Karpas-422 (cell line): Measurements from ENCODE around the gene USP47. TPM values are rescaled to one million over a fixed set of nuclear protein-coding genes. Genes with fewer than 3 reads are reported as not detected.

Experiments used
- DNase-seq: peaks from one replicate; pipeline ENCODE4 v3.0.0-alpha.2; 2015
- H2AFZ ChIP-seq: fragments of 200-600 bp; sonication (generic); 2 replicates; pipeline ENCODE4 v1.6.1; 2014; ENCODE audit warnings: antibody characterized with exemption, low read length, mixed read lengths
- H3K27ac ChIP-seq: fragments of 200-600 bp; sonication (generic); 2 replicates; pipeline ENCODE4 v1.5.1; 2014; ENCODE audit warnings: mild to moderate bottlenecking, low read length, moderate library complexity
- H3K27me3 ChIP-seq: fragments of 200-600 bp; sonication (generic); 2 replicates; pipeline ENCODE4 v1.6.1; 2014; ENCODE audit warnings: low read length, mixed read lengths
- H3K36me3 ChIP-seq: fragments of 200-600 bp; sonication (generic); 2 replicates; pipeline ENCODE4 v1.6.1; 2014; ENCODE audit warnings: low read length, mixed read lengths; ENCODE audit not compliant: insufficient read depth
- H3K4me1 ChIP-seq: fragments of 200-600 bp; sonication (generic); 2 replicates; pipeline ENCODE4 v1.6.1; 2014; ENCODE audit warnings: mild to moderate bottlenecking, low read length, mixed read lengths
- H3K4me2 ChIP-seq: fragments of 200-600 bp; sonication (generic); 2 replicates; pipeline ENCODE4 v1.6.1; 2014; ENCODE audit warnings: low read length, low read depth, mild to moderate bottlenecking; ENCODE audit not compliant: poor library complexity, severe bottlenecking
- H3K4me3 ChIP-seq: fragments of 200-600 bp; sonication (generic); 2 replicates; pipeline ENCODE4 v1.5.1; 2014; ENCODE audit warnings: mild to moderate bottlenecking, antibody characterized with exemption, low read length, mixed read lengths
- H3K79me2 ChIP-seq: fragments of 200-600 bp; sonication (generic); 2 replicates; pipeline ENCODE4 v1.6.1; 2014; ENCODE audit warnings: mild to moderate bottlenecking, low read length, mixed read lengths
- H3K9ac ChIP-seq: fragments of 200-600 bp; sonication (generic); 2 replicates; pipeline ENCODE4 v1.6.0; 2014; ENCODE audit warnings: low read length
- H3K9me2 ChIP-seq: fragments of 200-600 bp; sonication (generic), shearing (Covaris generic); replicated peaks from 2 replicates; pipeline ENCODE4 v1.6.0; 2014; ENCODE audit warnings: mild to moderate bottlenecking, low read length, moderate library complexity; ENCODE audit not compliant: insufficient read depth
- H3K9me3 ChIP-seq: fragments of 300-700, 200-600 bp; sonication (generic); 2 replicates; pipeline ENCODE4 v1.6.1; 2014; ENCODE audit warnings: low read length, mixed read lengths
- H4K20me1 ChIP-seq: fragments of 200-600 bp; sonication (generic); 2 replicates; pipeline ENCODE4 v1.6.1; 2014; ENCODE audit warnings: mild to moderate bottlenecking, antibody characterized with exemption, low read length, low read depth; ENCODE audit not compliant: insufficient read depth
- total RNA-seq: library from RNA; depleted of rRNA; stranded (reverse); fragments of >200 nt; shearing (Covaris generic); gene quantifications from 2 replicates; pipeline ENCODE4 v1.2.3, GENCODE V29; 2014; ENCODE audit warnings: low replicate concordance

USP47 gene
- total RNA-seq, 1 experiment from 2014 or later, result 61.2 TPM

GRCh38 chr11:11963842-11964773 is 122.3 kb downstream of the USP47 start:
- H3K27me3 ChIP-seq, result no peaks in the 10 kb centered on the region
- no peak overlapping the region for H3K4me2 ChIP-seq
- H3K9me2 ChIP-seq, result no peaks in the 10 kb centered on the region
- no peaks in the 10 kb centered on the region for H3K4me1 ChIP-seq
- H3K4me3 ChIP-seq, result no peak overlapping the region
- no peak overlapping the region for H3K9ac ChIP-seq
- no peaks in the 10 kb centered on the region for H4K20me1 ChIP-seq
- no peak overlapping the region for H2AFZ ChIP-seq
- H3K79me2 ChIP-seq, result no peaks in the 10 kb centered on the region
- H3K27ac ChIP-seq, result no peak overlapping the region
- no peak for DNase-seq
- H3K9me3 ChIP-seq, result no peaks in the 10 kb centered on the region
- no peaks in the 10 kb centered on the region for H3K36me3 ChIP-seq

GRCh38 chr11:11964774-11965150 is 123.0 kb downstream of the USP47 start:
- Histone ChIP-seq H3K9ac (no peak overlapping the region), H4K20me1 (no peaks in the 10 kb centered on the region), H3K27me3 (no peaks in the 10 kb centered on the region), H3K9me2 (no peaks in the 10 kb centered on the region), H3K4me3 (no peak overlapping the region), H3K27ac (no peak overlapping the region), H3K36me3 (no peaks in the 10 kb centered on the region), H3K79me2 (no peaks in the 10 kb centered on the region), H2AFZ (no peak overlapping the region), H3K4me2 (no peak overlapping the region), H3K9me3 (no peaks in the 10 kb centered on the region), H3K4me1 (no peaks in the 10 kb centered on the region)
- DNase-seq, result no peak

- H3K4me3 ChIP-seq, result no peak overlapping the region
- H2AFZ ChIP-seq, result no peak overlapping the region
- no peaks in the 10 kb centered on the region for H3K9me2 ChIP-seq
- no peaks in the 10 kb centered on the region for H3K9me3 ChIP-seq
- no peaks in the 10 kb centered on the region for H3K79me2 ChIP-seq
- H3K27ac ChIP-seq, result no peak overlapping the region
- no peaks in the 10 kb centered on the region for H3K27me3 ChIP-seq
- H3K4me1 ChIP-seq, result no peaks in the 10 kb centered on the region
- H3K36me3 ChIP-seq, result no peaks in the 10 kb centered on the region
- no peak for DNase-seq
- H3K4me2 ChIP-seq, result no peak overlapping the region
- no peaks in the 10 kb centered on the region for H4K20me1 ChIP-seq
- no peak overlapping the region for H3K9ac ChIP-seq
Measured at GRCh38 chr11:11965192-11965591, 123.4 kb downstream of the USP47 start.

GRCh38 chr11:11965656-11966353 is 124.0 kb downstream of the USP47 start:
- H2AFZ ChIP-seq, result no peak overlapping the region
- H3K27me3 ChIP-seq, result no peaks in the 10 kb centered on the region
- no peaks in the 10 kb centered on the region for H3K9me2 ChIP-seq
- H3K27ac ChIP-seq, result no peak overlapping the region
- H3K79me2 ChIP-seq, result no peaks in the 10 kb centered on the region
- no peak overlapping the region for H3K9ac ChIP-seq
- H4K20me1 ChIP-seq, result no peaks in the 10 kb centered on the region
- no peak overlapping the region for H3K4me3 ChIP-seq
- no peak overlapping the region for H3K4me2 ChIP-seq
- H3K36me3 ChIP-seq, result no peaks in the 10 kb centered on the region
- H3K4me1 ChIP-seq, result no peaks in the 10 kb centered on the region
- H3K9me3 ChIP-seq, result no peaks in the 10 kb centered on the region
- no peak for DNase-seq

GRCh38 chr11:11966354-11966741 is 124.6 kb downstream of the USP47 start:
- no peaks in the 10 kb centered on the region for H3K9me2 ChIP-seq
- DNase-seq, result no peak
- no peaks in the 10 kb centered on the region for H3K27me3 ChIP-seq
- no peak overlapping the region for H3K4me3 ChIP-seq
- no peaks in the 10 kb centered on the region for H3K79me2 ChIP-seq
- no peak overlapping the region for H3K27ac ChIP-seq
- no peak overlapping the region for H2AFZ ChIP-seq
- H3K36me3 ChIP-seq, result no peaks in the 10 kb centered on the region
- no peak overlapping the region for H3K4me2 ChIP-seq
- H3K4me1 ChIP-seq, result no peaks in the 10 kb centered on the region
- no peaks in the 10 kb centered on the region for H3K9me3 ChIP-seq
- H3K9ac ChIP-seq, result no peak overlapping the region
- H4K20me1 ChIP-seq, result no peaks in the 10 kb centered on the region

GRCh38 chr11:11966826-11967668 is 125.3 kb downstream of the USP47 start:
- H4K20me1 ChIP-seq, result no peaks in the 10 kb centered on the region
- H3K4me3 ChIP-seq, result no peak overlapping the region
- H3K79me2 ChIP-seq, result no peaks in the 10 kb centered on the region
- H3K9me2 ChIP-seq, result no peaks in the 10 kb centered on the region
- H3K27ac ChIP-seq, result no peak overlapping the region
- H3K9me3 ChIP-seq, result no peaks in the 10 kb centered on the region
- H3K4me2 ChIP-seq, result no peak overlapping the region
- no peaks in the 10 kb centered on the region for H3K27me3 ChIP-seq
- DNase-seq, result peak; percentile 88
- no peaks in the 10 kb centered on the region for H3K4me1 ChIP-seq
- H2AFZ ChIP-seq, result no peak overlapping the region
- H3K36me3 ChIP-seq, result no peaks in the 10 kb centered on the region
- no peak overlapping the region for H3K9ac ChIP-seq

- no peaks in the 10 kb centered on the region for H4K20me1 ChIP-seq
- H3K27me3 ChIP-seq, result no peaks in the 10 kb centered on the region
- H3K9me3 ChIP-seq, result no peaks in the 10 kb centered on the region
- H3K79me2 ChIP-seq, result no peaks in the 10 kb centered on the region
- no peak overlapping the region for H3K9ac ChIP-seq
- H3K4me1 ChIP-seq, result no peaks in the 10 kb centered on the region
- no peak for DNase-seq
- H2AFZ ChIP-seq, result no peak overlapping the region
- H3K27ac ChIP-seq, result no peak overlapping the region
- H3K4me3 ChIP-seq, result no peak overlapping the region
- no peak overlapping the region for H3K4me2 ChIP-seq
- no peaks in the 10 kb centered on the region for H3K9me2 ChIP-seq
- H3K36me3 ChIP-seq, result no peaks in the 10 kb centered on the region
Measured at GRCh38 chr11:11967669-11968510, 126.1 kb downstream of the USP47 start.
